HG03097 (cell line): ENCODE data around the gene HNRNPF.

Experiments used
- ATAC-seq: cut with Tn5 transposase; IDR thresholded peaks from one replicate; pipeline ENCODE4 v1.9.1; 2021; ENCODE audit not compliant: unreplicated experiment, low FRiP score

The HNRNPF gene

DNA sequence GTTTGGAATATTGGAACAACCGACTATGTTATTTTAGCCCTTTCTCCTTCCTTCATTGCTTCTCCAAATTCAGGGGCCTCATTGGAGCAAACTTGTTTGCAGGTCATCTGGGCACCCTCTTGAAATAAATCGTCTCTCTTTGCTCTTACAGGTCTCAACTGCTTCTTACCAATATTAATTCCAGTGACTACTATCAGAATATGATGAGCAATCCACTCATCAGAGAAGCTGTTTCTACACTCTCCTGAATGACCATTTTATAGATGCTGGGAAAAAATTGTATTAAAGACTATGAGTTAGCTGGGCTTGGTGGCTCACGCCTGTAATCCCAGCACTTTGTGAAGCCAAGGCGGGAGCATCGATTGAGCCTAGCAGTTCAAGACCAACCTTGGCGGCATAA, 12.5 kb upstream of the HNRNPF start:
- no peak for ATAC-seq

- ATAC-seq = no peak
Observed at GRCh38 chr10:43421201-43421507, 12.2 kb upstream of the HNRNPF start.

DNA sequence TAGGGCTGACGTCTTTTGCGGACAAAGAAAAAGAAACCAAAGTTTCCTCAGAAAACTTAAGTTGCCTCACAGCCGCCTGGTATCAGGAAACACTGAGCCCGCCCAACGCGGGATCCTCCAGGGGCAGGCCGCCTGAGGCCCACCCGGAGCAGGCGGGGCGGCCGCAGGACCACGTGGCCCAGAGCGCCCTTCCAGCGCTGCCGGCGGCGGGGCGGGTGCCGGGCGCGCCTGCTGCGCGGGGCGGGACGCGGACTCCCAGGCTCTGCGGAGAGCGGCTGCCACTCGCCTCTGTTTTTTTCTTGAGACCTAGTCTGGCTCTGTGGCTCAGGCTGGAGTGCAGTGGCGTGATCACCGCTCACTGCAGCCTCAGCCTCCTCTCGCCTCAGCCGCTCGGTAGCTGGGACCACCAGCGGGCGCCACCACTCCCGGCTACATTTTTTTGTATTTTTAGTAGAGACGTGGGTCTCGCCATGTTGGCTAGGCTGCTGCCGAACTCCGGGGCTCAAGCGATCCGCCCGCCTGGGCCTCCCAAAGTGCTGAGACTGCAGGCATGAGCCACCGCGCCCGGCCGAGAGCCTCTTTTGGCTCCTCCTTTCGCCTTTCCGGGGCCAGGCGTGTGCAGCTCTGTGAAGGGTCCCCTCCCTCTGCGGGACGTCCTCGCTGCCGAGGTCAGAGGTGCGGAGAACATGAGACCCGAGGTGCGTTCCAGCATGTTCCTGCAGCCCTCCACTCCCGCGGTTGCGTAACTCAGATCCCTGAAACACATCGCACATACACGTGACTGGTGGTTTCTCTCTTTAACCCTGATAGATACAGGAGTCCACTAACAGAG, 11.6 kb upstream of the HNRNPF start:
- peak; percentile 81 for ATAC-seq

DNA sequence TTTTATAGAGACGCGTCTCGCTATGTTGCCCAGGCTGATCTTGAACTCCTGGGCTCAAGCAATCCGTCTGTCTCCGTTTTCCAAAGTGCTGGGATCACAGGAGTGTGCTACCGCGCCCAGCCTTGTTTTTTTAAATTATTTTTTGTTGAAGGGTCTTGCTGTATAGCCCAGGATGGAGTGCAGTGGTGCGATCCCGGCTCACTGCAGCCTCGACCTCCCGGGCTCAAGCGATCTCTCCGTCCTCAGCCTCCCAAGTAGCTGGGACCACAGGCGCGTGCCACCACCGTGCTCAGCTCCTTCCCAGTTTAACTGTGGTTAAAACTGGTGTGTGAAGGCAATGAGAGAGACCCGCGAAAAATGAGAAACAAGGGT, 11.0 kb upstream of the HNRNPF start:
- ATAC-seq = no peak

- no peak for ATAC-seq
Observed at GRCh38 chr10:43417950-43418768, 9.2 kb upstream of the HNRNPF start.

GRCh38 chr10:43415544-43415943, 6.6 kb upstream of the HNRNPF start:
- ATAC-seq = no peak

DNA sequence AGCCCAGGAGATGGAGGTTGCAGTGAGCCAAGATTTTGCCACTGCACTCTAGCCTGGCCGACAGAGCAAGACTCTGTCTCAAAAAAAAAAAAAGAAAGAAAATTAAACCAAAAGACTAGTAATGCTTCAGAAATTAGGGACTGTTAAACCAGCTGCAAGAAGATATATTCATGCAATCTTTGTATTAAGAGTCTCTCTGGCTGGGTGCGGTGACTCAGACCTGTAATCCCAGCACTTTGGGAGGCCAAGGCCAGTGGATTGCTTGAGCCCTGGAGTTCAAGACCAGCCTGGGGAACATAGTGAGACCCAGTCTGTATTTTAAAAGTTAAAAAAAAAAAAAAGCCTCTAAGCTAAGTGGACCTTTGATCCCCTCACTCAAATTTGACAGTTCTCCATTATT, 2.5 kb upstream of the HNRNPF start:
- no peak for ATAC-seq

GRCh38 chr10:43410345-43410744, 1.4 kb upstream of the HNRNPF start:
- ATAC-seq = no peak

DNA sequence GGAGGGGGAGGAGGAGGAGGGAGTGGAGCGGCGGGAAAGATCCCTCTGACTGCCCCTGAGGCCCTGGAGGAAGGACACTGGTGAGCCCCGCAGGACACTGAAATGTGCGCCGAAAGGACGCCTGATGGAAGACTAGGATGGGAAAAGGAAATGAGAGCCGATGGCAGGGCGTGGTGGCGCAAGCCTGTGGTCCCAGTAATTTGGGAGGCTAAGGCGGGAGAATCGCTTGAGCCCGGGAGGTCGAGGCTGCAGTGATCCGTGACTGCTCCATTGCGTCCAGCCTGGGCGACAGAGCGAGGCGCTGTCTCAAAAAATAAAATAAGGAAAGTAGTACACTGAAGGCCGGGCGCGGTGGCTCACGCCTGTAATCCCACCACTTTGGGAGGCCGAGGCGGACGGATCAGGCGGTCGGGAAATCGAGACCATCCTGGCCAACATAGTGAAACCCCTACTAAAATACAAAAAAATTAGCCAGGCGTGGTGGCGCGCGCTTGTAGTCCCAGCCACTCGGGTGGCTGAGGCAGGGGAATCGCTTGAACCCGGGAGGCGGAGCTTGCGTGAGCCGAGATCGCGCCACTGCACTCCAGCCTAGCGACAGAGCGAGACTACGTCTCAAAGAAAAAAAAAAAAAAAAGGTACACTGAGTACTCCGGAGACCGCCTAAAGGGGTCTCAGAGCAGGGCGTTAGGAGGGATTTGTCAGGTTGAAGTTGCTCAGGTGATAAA, 561 bp upstream of the HNRNPF start:
- no peak for ATAC-seq

- no peak for ATAC-seq
Observed at GRCh38 chr10:43408331-43408709, 666 bp downstream of the HNRNPF start.

DNA sequence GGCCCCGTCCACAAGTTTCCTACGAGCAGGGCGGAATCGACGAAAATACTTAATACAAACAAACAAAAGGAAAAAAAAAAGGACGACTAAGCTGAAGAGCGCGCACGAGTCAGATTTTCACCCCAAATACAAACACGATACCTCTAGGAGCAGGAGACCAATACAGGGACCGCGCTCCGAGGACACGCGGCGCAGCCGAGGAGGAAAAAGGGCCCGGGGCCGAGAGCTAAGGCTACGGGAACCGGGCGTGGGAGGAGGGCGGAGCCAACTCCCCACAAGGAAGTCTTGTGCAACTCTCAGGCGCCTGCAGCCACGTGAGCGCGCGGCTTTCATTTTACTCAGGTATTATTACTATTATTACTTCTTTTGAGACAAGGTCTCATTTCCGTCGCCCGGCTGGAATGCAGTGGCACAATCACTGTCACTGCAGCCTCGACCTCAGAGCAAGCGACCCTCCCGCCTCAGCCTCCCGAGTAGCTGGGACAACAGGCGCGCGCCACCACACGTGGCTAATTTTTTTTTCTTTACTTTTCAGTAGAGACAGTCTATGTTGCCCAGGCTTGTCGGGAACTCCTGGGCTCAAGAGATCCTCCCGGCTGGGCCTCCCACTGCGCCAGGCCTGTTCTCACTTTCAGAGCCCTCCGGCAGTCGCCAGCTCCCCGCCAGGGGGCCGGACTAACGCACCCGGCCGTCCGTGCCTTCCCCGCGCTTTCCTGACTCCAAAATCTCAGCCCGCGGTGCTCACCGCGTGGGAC, 1.2 kb downstream of the HNRNPF start:
- peak; percentile 39 for ATAC-seq

GRCh38 chr10:43407148-43407575, 1.8 kb downstream of the HNRNPF start:
- peak; percentile 21 for ATAC-seq

- ATAC-seq = no peak
Observed at GRCh38 chr10:43404704-43405084, 4.3 kb downstream of the HNRNPF start.

- ATAC-seq = no peak
Observed at GRCh38 chr10:43403911-43404703, 4.9 kb downstream of the HNRNPF start.

- ATAC-seq = no peak
Observed at GRCh38 chr10:43402880-43403452, 6.0 kb downstream of the HNRNPF start.

DNA sequence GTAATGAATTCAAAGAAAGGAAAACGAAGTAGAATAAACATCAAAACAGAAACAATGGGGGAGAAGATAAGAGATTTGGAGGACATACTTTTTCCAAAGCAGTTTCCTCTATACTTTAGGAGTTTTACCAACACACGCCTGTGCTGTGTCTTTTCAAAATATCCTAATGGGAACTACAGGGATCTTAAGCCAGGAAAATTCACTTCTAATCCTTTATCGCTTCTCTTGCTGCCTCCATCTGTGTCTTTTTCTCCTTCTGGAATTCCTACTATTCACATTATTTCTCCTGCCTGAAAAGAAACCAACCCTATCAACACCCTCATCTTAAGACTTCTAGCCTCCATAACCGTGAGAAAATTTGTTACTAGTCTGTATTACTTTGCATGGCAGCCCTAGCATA, 6.8 kb downstream of the HNRNPF start:
- no peak for ATAC-seq

GRCh38 chr10:43401627-43402026, 7.4 kb downstream of the HNRNPF start:
- no peak for ATAC-seq

GRCh38 chr10:43399320-43400310, 9.4 kb downstream of the HNRNPF start:
- ATAC-seq = no peak
